A549 (cell line): ENCODE measurements around the gene RPL29. TPM values are rescaled to one million over a fixed set of nuclear protein-coding genes. Genes with fewer than 3 reads are reported as not detected.

ENCODE experiments used
- ATAC-seq, 2 experiments: fragments of 200-7000 bp in 1 of 2; fragments of >200 bp in 1 of 2; cut with Nextera tagmentation in 1 of 2; cut with Tn5 transposase in 1 of 2; 3 replicates each; pipeline versions ENCODE4 v1.8.0 to v1.9.1; 2018 to 2020; ENCODE audit warnings: mild to moderate bottlenecking in 1 of 2, moderate library complexity in 1 of 2
- CTCF ChIA-PET: fragments of 300-600 bp; sonication (Branson Sonifier 250); formaldehyde crosslinking; extraction: SDS; loops from one replicate; lab custom pipeline; 2021; ENCODE audit warnings: antibody characterized with exemption, inconsistent platforms; lab: Yijun Ruan, JAX
- POLR2A ChIA-PET: fragments of 350-600 bp; formaldehyde crosslinking; extraction: SDS; loops from one replicate; lab custom pipeline; 2021; ENCODE audit warnings: antibody characterized with exemption, inconsistent platforms; lab: Yijun Ruan, JAX
- DNase-seq, 2 experiments: peaks; one replicate each; pipeline versions ENCODE4 v3.0.0 to v3.0.0-alpha.2; 2011 to 2016; ENCODE audit warnings: low read depth in 1 of 2, low spot score in 1 of 2
- FAIRE-seq: peaks from 2 replicates; lab custom pipeline; 2011; peaks lifted over from hg19 to GRCh38; lab: Jason Lieb, UNC
- H3K27ac ChIP-seq, 2 experiments: fragments of >200 bp; sonication (Bioruptor Twin); formaldehyde crosslinking; 3 replicates each; pipeline ENCODE4 v1.5.1; 2016 to 2017
- H3K4me1 ChIP-seq: fragments of >200 bp; sonication (Bioruptor Twin); formaldehyde crosslinking; 3 replicates; pipeline ENCODE4 v1.6.1; 2016
- H3K4me2 ChIP-seq: fragments of >200 bp; sonication (Bioruptor Twin); formaldehyde crosslinking; 3 replicates; pipeline ENCODE4 v1.6.1; 2016
- H3K4me3 ChIP-seq: fragments of >200 bp; sonication (Bioruptor Twin); formaldehyde crosslinking; 3 replicates; pipeline ENCODE4 v1.5.1; 2016
- H3K9me3 ChIP-seq: fragments of >200 bp; sonication (Bioruptor Twin); formaldehyde crosslinking; 3 replicates; pipeline ENCODE4 v1.6.1; 2016
- BHLHE40 ChIP-seq: IDR thresholded peaks from 2 replicates; pipeline ENCODE4 v1.6.1; 2012; ENCODE audit warnings: low read depth, low read length, inconsistent platforms
- CBX8 ChIP-seq: fragments of 200-600 bp; sonication (generic); IDR thresholded peaks from 2 replicates; pipeline ENCODE4 v1.6.1; 2016
- CHD2 ChIP-seq: fragments of 150-350 bp; IDR thresholded peaks from 2 replicates; pipeline ENCODE4 v1.6.1; 2014; ENCODE audit warnings: low read length; ENCODE audit not compliant: partially characterized antibody
- EHMT2 ChIP-seq: fragments of 200-600 bp; sonication (generic); IDR thresholded peaks from 2 replicates; pipeline ENCODE4 v1.6.1; 2016; ENCODE audit warnings: antibody characterized with exemption, low read depth, mild to moderate bottlenecking, moderate library complexity
- FOSL2 ChIP-seq, 2 experiments: fragments of 450-650 bp in 1 of 2; fragments of >200 bp in 1 of 2; sonication (Bioruptor Twin) in 1 of 2; formaldehyde crosslinking; IDR thresholded peaks; 2 replicates each; pipeline versions ENCODE4 v1.5.0 to v1.6.1; 2016 to 2020; ENCODE audit warnings: mild to moderate bottlenecking in 1 of 2, moderate library complexity in 1 of 2
- GATA3 ChIP-seq: IDR thresholded peaks from 2 replicates; pipeline ENCODE4 v1.6.1; 2012; ENCODE audit warnings: borderline replicate concordance
- HDAC2 ChIP-seq: fragments of 200-600 bp; sonication (generic); IDR thresholded peaks from 2 replicates; pipeline ENCODE4 v1.6.1; 2016
- HEYL ChIP-seq: fragments of 250-450 bp; sonication (Bioruptor Pico); IDR thresholded peaks from 2 replicates; pipeline ENCODE4 v1.8.0; 2021; ENCODE audit warnings: mild to moderate bottlenecking, moderate library complexity
- HOXB13 ChIP-seq: fragments of 250-450 bp; sonication (Bioruptor Pico); IDR thresholded peaks from 2 replicates; pipeline ENCODE4 v1.5.0; 2020; ENCODE audit warnings: low read depth, mild to moderate bottlenecking, moderate library complexity
- HOXB5 ChIP-seq: fragments of 250-450 bp; sonication (Bioruptor Pico); IDR thresholded peaks from 2 replicates; pipeline ENCODE4 v1.5.0; 2020; ENCODE audit warnings: mild to moderate bottlenecking, moderate library complexity
- MAFK ChIP-seq: fragments of 450-650 bp; IDR thresholded peaks from 2 replicates; pipeline ENCODE4 v1.6.1; 2014; ENCODE audit not compliant: partially characterized antibody
- NFE2L2 ChIP-seq: fragments of 150-350 bp; conservative IDR thresholded peaks from 2 replicates; pipeline ENCODE4 v1.6.1; 2014; ENCODE audit warnings: low read length
- NR3C1 ChIP-seq: fragments of >200 bp; sonication (Bioruptor Twin); formaldehyde crosslinking; IDR thresholded peaks from 3 replicates; pipeline ENCODE4 v1.6.1; 2017
- PHF8 ChIP-seq: fragments of 200-600 bp; sonication (generic); IDR thresholded peaks from 2 replicates; pipeline ENCODE4 v1.6.1; 2016; ENCODE audit warnings: low read depth, mild to moderate bottlenecking, antibody characterized with exemption, moderate library complexity, borderline replicate concordance
- POLR2A ChIP-seq: IDR thresholded peaks from 2 replicates; pipeline ENCODE4 v1.6.1; 2012; ENCODE audit warnings: mild to moderate bottlenecking, low read length
- RARB ChIP-seq: fragments of 250-450 bp; sonication (Bioruptor Pico); IDR thresholded peaks from 2 replicates; pipeline ENCODE4 v1.8.0; 2021; ENCODE audit warnings: mild to moderate bottlenecking, moderate library complexity
- RFX5 ChIP-seq: fragments of 450-650 bp; IDR thresholded peaks from 2 replicates; pipeline ENCODE4 v1.7.1; 2014; ENCODE audit warnings: antibody characterized with exemption, mild to moderate bottlenecking, moderate library complexity
- RNF2 ChIP-seq: fragments of 200-600 bp; sonication (generic); IDR thresholded peaks from 2 replicates; pipeline ENCODE4 v1.6.1; 2016; ENCODE audit warnings: low read depth, mild to moderate bottlenecking, antibody characterized with exemption, moderate library complexity, borderline replicate concordance
- TFCP2L1 ChIP-seq: fragments of 250-450 bp; sonication (Bioruptor Pico); IDR thresholded peaks from 2 replicates; pipeline ENCODE4 v1.5.0; 2021; ENCODE audit warnings: mild to moderate bottlenecking
- ZC3H11A ChIP-seq: fragments of 450-650 bp; IDR thresholded peaks from 2 replicates; pipeline ENCODE4 v1.6.1; 2014; ENCODE audit warnings: antibody characterized with exemption, mild to moderate bottlenecking
- ZNF302 ChIP-seq: fragments of 250-450 bp; sonication (Bioruptor Pico); IDR thresholded peaks from 2 replicates; pipeline ENCODE4 v1.9.0; 2021; ENCODE audit warnings: inconsistent platforms, mild to moderate bottlenecking, moderate library complexity
- WGBS: methylation state at CpG from one replicate; pipeline ENCODE4 v1.1.6; 2017; ENCODE audit errors: missing lambda C conversion rate; 5-methylcytosine and 5-hydroxymethylcytosine counted together
- polyA plus RNA-seq, 4 experiments: library from polyadenylated mRNA; depleted of rRNA in 3 of 4; stranded (reverse); fragments of >200 nt; fragmentation: RNase III in 1 of 4; extraction: RNeasy Plus Mini Kit Qiagen cat#74134 plus additional on column Dnase treatment in 1 of 4; gene quantifications; 2 replicates in 3 of 4; 3 replicates in 1 of 4; pipeline ENCODE4 v1.2.3, GENCODE V29; 2011 to 2017
- TF ChIP-seq, protein P1 (sequence below): fragments of 250-450 bp; sonication (Bioruptor Pico); IDR thresholded peaks from 2 replicates; pipeline ENCODE4 v1.5.0; 2021; ENCODE audit warnings: mild to moderate bottlenecking, moderate library complexity, borderline replicate concordance
- TF ChIP-seq, protein P2 (sequence below): fragments of 450-650 bp; IDR thresholded peaks from 2 replicates; pipeline ENCODE4 v1.6.1; 2014; ENCODE audit warnings: antibody characterized with exemption
- TF ChIP-seq, protein P3 (sequence below): fragments of >200 bp; sonication (Bioruptor Twin); formaldehyde crosslinking; IDR thresholded peaks from 3 replicates; pipeline ENCODE4 v1.5.1; 2016
- TF ChIP-seq, protein P4 (sequence below): IDR thresholded peaks from 2 replicates; pipeline ENCODE4 v1.6.1; 2012
- TF ChIP-seq, protein P5 (sequence below): fragments of >200 bp; sonication (Bioruptor Twin); formaldehyde crosslinking; IDR thresholded peaks from 2 replicates; pipeline ENCODE4 v1.6.1; 2016
- TF ChIP-seq, protein P6 (sequence below): fragments of 250-450 bp; sonication (Bioruptor Pico); IDR thresholded peaks from 2 replicates; pipeline ENCODE4 v1.5.0; 2020; ENCODE audit warnings: low read depth, mild to moderate bottlenecking, moderate library complexity

RPL29 gene
- polyA plus RNA-seq, 2 of the 4 experiments (the other 2 are of a cell fraction) = 808 to 1,152 TPM

DNA sequence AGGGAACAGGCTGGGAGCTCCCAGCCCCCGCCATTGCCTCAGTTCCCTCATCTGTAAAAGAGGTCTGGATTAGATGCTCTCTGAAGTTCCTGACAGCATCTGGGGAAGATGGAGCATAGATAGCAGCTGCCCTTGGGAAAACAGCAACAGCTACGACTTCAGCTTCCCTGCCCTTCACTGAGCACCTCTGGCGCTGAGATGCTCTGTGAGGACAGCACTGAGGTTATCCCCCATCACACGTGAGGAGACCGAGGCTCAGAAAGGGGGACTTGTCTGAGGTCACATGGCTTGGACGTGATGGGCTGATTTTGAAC is 11.1 kb upstream of the RPL29 start:
- TF ChIP-seq ZNF302 (CRISPR knock-in tag) (no peak), RNF2 (no peak), HEYL (CRISPR knock-in tag) (no peak), ZC3H11A (no peak), BHLHE40 (no peak), CHD2 (no peak), NR3C1 (no peak), FOSL2 (IDR thresholded peaks at IDR 0.05) (no peak), FOSL2 (CRISPR knock-in tag; IDR thresholded peaks at IDR 0.05) (no peak), RARB (CRISPR knock-in tag) (no peak), MAFK (no peak)
- WGBS = 30% methylated on average over 5 of the region's 6 CpGs
- no peaks in the 10 kb centered on the region; the same call in 2 of the 3 replicates for H3K4me1 ChIP-seq
- no peak overlapping the region for H3K27ac ChIP-seq
- ChIA-PET CTCF (interaction anchor here (1.3 to 7.3 kb wide), 2 partner anchors 10 to 332 kb away, joined by 5 to 96 read pairs; no protein-coding TSS in a partner anchor), POLR2A (no interaction called here)
- DNase-seq = no peak
- no peak for ATAC-seq
- H3K4me2 ChIP-seq = no peak overlapping the region
- no peak overlapping the region for H3K4me3 ChIP-seq
- no peaks in the 10 kb centered on the region for H3K9me3 ChIP-seq
- FAIRE-seq = no peak

DNA sequence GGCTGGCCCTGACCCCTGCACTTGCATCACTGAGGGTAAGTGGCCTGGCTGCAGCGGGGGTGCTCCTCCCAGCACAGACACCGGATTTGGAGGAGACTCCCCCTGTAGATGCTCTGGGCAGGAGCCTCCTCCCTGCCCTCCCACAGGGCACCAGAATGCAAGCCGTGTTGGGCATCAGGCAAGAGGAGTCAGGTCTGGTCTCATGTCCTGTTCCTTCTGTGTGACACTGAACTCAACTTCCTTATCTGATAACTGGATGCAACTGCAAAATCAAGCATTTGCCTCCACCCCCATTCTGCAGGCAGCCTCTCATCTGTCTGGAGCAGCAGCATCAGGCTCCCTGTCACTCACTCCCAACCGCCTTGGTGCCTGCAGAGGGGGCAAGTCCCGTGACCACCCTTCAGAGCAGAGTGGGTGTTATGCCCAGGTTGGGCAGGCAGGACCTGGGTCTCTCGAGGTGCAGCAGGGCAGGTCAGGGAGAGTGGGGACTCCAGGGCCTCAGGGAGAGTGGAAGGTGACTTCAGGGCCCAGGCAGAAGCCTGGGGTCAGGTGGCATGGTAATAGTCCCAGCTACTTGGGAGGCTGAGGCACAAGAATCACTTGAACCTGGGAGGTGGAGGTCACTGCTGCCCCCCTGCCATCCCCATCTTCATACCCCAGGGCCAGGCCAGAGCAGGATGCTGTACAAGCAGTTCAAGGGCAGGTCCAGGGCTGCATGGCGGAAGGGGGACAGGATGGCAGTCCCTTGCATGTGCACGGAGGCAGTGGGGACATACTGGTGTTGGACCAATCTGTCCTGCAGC is 10.5 kb upstream of the RPL29 start:
- ATAC-seq (no peak), FAIRE-seq (no peak), DNase-seq (no peak)
- Histone ChIP-seq H3K27ac (no peak overlapping the region), H3K9me3 (no peaks in the 10 kb centered on the region), H3K4me3 (no peak overlapping the region), H3K4me2 (no peak overlapping the region), H3K4me1 (peaks cover 6% of the 10 kb centered on the region; the same call in 1 of the 3 replicates)
- POLR2A ChIA-PET = no interaction called here
- 55% methylated on average over 4 of the region's 8 CpGs for WGBS
- CTCF ChIA-PET = interaction anchor here (1.8 to 7.3 kb wide), 5 partner anchors 10 to 214 kb away, joined by 4 to 218 read pairs (median 96); no protein-coding TSS in a partner anchor
- TF ChIP-seq, protein P1, sequence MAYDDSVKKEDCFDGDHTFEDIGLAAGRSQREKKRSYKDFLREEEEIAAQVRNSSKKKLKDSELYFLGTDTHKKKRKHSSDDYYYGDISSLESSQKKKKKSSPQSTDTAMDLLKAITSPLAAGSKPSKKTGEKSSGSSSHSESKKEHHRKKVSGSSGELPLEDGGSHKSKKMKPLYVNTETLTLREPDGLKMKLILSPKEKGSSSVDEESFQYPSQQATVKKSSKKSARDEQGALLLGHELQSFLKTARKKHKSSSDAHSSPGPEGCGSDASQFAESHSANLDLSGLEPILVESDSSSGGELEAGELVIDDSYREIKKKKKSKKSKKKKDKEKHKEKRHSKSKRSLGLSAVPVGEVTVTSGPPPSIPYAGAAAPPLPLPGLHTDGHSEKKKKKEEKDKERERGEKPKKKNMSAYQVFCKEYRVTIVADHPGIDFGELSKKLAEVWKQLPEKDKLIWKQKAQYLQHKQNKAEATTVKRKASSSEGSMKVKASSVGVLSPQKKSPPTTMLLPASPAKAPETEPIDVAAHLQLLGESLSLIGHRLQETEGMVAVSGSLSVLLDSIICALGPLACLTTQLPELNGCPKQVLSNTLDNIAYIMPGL (CRISPR knock-in tag) = no peak
- TF ChIP-seq, protein P2, sequence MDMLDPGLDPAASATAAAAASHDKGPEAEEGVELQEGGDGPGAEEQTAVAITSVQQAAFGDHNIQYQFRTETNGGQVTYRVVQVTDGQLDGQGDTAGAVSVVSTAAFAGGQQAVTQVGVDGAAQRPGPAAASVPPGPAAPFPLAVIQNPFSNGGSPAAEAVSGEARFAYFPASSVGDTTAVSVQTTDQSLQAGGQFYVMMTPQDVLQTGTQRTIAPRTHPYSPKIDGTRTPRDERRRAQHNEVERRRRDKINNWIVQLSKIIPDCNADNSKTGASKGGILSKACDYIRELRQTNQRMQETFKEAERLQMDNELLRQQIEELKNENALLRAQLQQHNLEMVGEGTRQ = no peak
- no peak for TF ChIP-seq CBX8
- no peak for TF ChIP-seq HOXB5
- no peak for TF ChIP-seq NR3C1
- TF ChIP-seq TFCP2L1 (CRISPR knock-in tag) = no peak
- TF ChIP-seq, protein P3, sequence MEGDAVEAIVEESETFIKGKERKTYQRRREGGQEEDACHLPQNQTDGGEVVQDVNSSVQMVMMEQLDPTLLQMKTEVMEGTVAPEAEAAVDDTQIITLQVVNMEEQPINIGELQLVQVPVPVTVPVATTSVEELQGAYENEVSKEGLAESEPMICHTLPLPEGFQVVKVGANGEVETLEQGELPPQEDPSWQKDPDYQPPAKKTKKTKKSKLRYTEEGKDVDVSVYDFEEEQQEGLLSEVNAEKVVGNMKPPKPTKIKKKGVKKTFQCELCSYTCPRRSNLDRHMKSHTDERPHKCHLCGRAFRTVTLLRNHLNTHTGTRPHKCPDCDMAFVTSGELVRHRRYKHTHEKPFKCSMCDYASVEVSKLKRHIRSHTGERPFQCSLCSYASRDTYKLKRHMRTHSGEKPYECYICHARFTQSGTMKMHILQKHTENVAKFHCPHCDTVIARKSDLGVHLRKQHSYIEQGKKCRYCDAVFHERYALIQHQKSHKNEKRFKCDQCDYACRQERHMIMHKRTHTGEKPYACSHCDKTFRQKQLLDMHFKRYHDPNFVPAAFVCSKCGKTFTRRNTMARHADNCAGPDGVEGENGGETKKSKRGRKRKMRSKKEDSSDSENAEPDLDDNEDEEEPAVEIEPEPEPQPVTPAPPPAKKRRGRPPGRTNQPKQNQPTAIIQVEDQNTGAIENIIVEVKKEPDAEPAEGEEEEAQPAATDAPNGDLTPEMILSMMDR = no peak
- TF ChIP-seq, protein P4, sequence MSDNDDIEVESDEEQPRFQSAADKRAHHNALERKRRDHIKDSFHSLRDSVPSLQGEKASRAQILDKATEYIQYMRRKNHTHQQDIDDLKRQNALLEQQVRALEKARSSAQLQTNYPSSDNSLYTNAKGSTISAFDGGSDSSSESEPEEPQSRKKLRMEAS = no peak
- no peak for TF ChIP-seq NFE2L2
- TF ChIP-seq POLR2A = no peak
- TF ChIP-seq GATA3 = no peak
- TF ChIP-seq, protein P5, sequence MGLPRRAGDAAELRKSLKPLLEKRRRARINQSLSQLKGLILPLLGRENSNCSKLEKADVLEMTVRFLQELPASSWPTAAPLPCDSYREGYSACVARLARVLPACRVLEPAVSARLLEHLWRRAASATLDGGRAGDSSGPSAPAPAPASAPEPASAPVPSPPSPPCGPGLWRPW = no peak
- no peak for TF ChIP-seq HOXB13 (CRISPR knock-in tag)
- TF ChIP-seq PHF8 = no peak
- TF ChIP-seq FOSL2 (IDR thresholded peaks at IDR 0.05) = no peak
- no peak for TF ChIP-seq FOSL2 (CRISPR knock-in tag; IDR thresholded peaks at IDR 0.05)
- no peak for TF ChIP-seq EHMT2
- TF ChIP-seq, protein P6, sequence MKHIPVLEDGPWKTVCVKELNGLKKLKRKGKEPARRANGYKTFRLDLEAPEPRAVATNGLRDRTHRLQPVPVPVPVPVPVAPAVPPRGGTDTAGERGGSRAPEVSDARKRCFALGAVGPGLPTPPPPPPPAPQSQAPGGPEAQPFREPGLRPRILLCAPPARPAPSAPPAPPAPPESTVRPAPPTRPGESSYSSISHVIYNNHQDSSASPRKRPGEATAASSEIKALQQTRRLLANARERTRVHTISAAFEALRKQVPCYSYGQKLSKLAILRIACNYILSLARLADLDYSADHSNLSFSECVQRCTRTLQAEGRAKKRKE (CRISPR knock-in tag) = no peak
- no peak for TF ChIP-seq RFX5
- TF ChIP-seq HDAC2 = no peak
- TF ChIP-seq, all 56 proteins: peak for 0
